SK-N-SH (cell line): ENCODE data around the gene UNC13B. TPM values are rescaled to one million over a fixed set of nuclear protein-coding genes. Genes with fewer than 3 reads are reported as not detected.

Source experiments
- CTCF ChIA-PET: fragments of 300-600, 350-600 bp; formaldehyde crosslinking; extraction: SDS; loops from one replicate; lab custom pipeline; 2021; lab: Yijun Ruan, JAX
- POLR2A ChIA-PET: fragments of 350-600 bp; sonication (Branson Sonifier 250); formaldehyde crosslinking; extraction: SDS; loops from one replicate; lab custom pipeline; 2020; ENCODE audit warnings: antibody characterized with exemption, inconsistent platforms; lab: Yijun Ruan, JAX
- DNase-seq: peaks from one replicate; pipeline ENCODE4 v3.0.0; 2012
- H2AFZ ChIP-seq: fragments of 200-600 bp; sonication (generic); 2 replicates; pipeline ENCODE4 v1.8.1; 2016; ENCODE audit warnings: antibody characterized with exemption, mild to moderate bottlenecking, low read depth
- H3F3A ChIP-seq: fragments of 200-600 bp; sonication (generic); replicated peaks from 2 replicates; pipeline ENCODE3; 2016; ENCODE audit warnings: antibody characterized with exemption, mild to moderate bottlenecking; ENCODE audit not compliant: insufficient read depth
- H3K27ac ChIP-seq, 2 experiments: fragments of 200-500 bp in 1 of 2; fragments of 200-600 bp in 1 of 2; sonication (Bioruptor generic) in 1 of 2; sonication (generic), shearing (Covaris generic) in 1 of 2; 2 replicates each; pipeline versions ENCODE4 v1.5.1 to v1.6.1; 2014 to 2016; ENCODE audit warnings: low read depth in 2 of 2, inconsistent platforms in 1 of 2, low read length in 1 of 2, mild to moderate bottlenecking in 1 of 2, mixed read lengths in 1 of 2
- H3K27me3 ChIP-seq: fragments of 200-600 bp; sonication (generic), shearing (Covaris generic); 2 replicates; pipeline ENCODE4 v1.6.1; 2016; ENCODE audit warnings: mixed run types; ENCODE audit not compliant: insufficient read depth
- H3K36me3 ChIP-seq, 2 experiments: fragments of 200-500 bp in 1 of 2; fragments of 200-600 bp in 1 of 2; sonication (Bioruptor generic) in 1 of 2; sonication (generic) in 1 of 2; replicated peaks in 1 of 2; 2 replicates each; pipeline versions ENCODE3 to v1.5.1; 2014 to 2016; ENCODE audit warnings: low read length in 1 of 2, mild to moderate bottlenecking in 1 of 2; ENCODE audit not compliant: insufficient read depth in 2 of 2, control insufficient read depth in 1 of 2
- H3K4me1 ChIP-seq, 2 experiments: fragments of 200-500 bp in 1 of 2; fragments of 200-600 bp in 1 of 2; sonication (Bioruptor generic) in 1 of 2; sonication (generic), shearing (Covaris generic) in 1 of 2; 2 replicates each; pipeline versions ENCODE4 v1.5.1 to v1.6.1; 2014 to 2016; ENCODE audit warnings: low read depth in 1 of 2, low read length in 1 of 2, mixed run types in 1 of 2; ENCODE audit not compliant: insufficient read depth in 2 of 2, control insufficient read depth in 1 of 2
- H3K4me2 ChIP-seq: fragments of 200-600 bp; sonication (generic), shearing (Covaris generic); 2 replicates; pipeline ENCODE4 v1.6.1; 2017; ENCODE audit warnings: mixed run types
- H3K4me3 ChIP-seq, 2 experiments: fragments of 200-500 bp in 1 of 2; fragments of 200-600 bp in 1 of 2; sonication (Bioruptor generic) in 1 of 2; sonication (generic), shearing (Covaris generic) in 1 of 2; 2 replicates each; pipeline versions ENCODE4 v1.5.1 to v1.8.1; 2014 to 2016; ENCODE audit warnings: low read depth in 2 of 2, inconsistent platforms in 1 of 2, low read length in 1 of 2, mild to moderate bottlenecking in 1 of 2, mixed read lengths in 1 of 2, moderate library complexity in 1 of 2
- H3K79me2 ChIP-seq: fragments of 200-600 bp; sonication (generic); 2 replicates; pipeline ENCODE4 v1.8.1; 2017; ENCODE audit warnings: mild to moderate bottlenecking; ENCODE audit not compliant: insufficient read depth
- H3K9ac ChIP-seq: fragments of 200-600 bp; sonication (generic); 2 replicates; pipeline ENCODE4 v1.6.1; 2017; ENCODE audit warnings: mixed run types
- H3K9me2 ChIP-seq: fragments of 200-600 bp; sonication (generic); 2 replicates; pipeline ENCODE4 v1.6.1; 2017; ENCODE audit warnings: mixed run types
- H3K9me3 ChIP-seq: fragments of 200-600 bp; sonication (generic); 2 replicates; pipeline ENCODE4 v1.6.1; 2017; ENCODE audit warnings: mixed run types, mild to moderate bottlenecking, moderate library complexity
- H4K20me1 ChIP-seq: fragments of 200-600 bp; sonication (generic); 2 replicates; pipeline ENCODE4 v1.6.1; 2017; ENCODE audit warnings: mild to moderate bottlenecking, mixed run types; ENCODE audit not compliant: insufficient read depth
- EZH2phosphoT487 ChIP-seq: fragments of 200-600 bp; sonication (generic); IDR thresholded peaks from 2 replicates; pipeline ENCODE4 v1.6.1; 2017; ENCODE audit warnings: low read depth, mixed run types, mild to moderate bottlenecking, antibody characterized with exemption, moderate library complexity, borderline replicate concordance
- FOSL2 ChIP-seq: IDR thresholded peaks from 2 replicates; pipeline ENCODE4 v1.4.0; 2012; ENCODE audit warnings: low read depth, mild to moderate bottlenecking, moderate library complexity, borderline replicate concordance
- FOXJ3 ChIP-seq: sonication (generic); formaldehyde crosslinking; IDR thresholded peaks from 2 replicates; pipeline ENCODE4 v1.5.1; 2020; ENCODE audit warnings: mild to moderate bottlenecking, missing genetic modification reagents
- GABPA ChIP-seq: IDR thresholded peaks from 2 replicates; pipeline ENCODE4 v1.4.0; 2012; ENCODE audit warnings: low read depth, mild to moderate bottlenecking
- GATA2 ChIP-seq: sonication (generic); formaldehyde crosslinking; IDR thresholded peaks from 2 replicates; pipeline ENCODE4 v1.5.0; 2020; ENCODE audit warnings: mild to moderate bottlenecking, missing genetic modification reagents
- JUND ChIP-seq: IDR thresholded peaks from 2 replicates; pipeline ENCODE4 v1.4.0; 2012
- NFIC ChIP-seq: IDR thresholded peaks from 2 replicates; pipeline ENCODE4 v1.4.0; 2012; ENCODE audit warnings: borderline replicate concordance
- POLR2AphosphoS5 ChIP-seq: IDR thresholded peaks from 2 replicates; pipeline ENCODE4 v1.6.1; 2012; ENCODE audit warnings: low read depth, low read length
- RCOR1 ChIP-seq: fragments of 150-350 bp; IDR thresholded peaks from 2 replicates; pipeline ENCODE4 v1.6.1; 2017; ENCODE audit warnings: antibody characterized with exemption, low read length
- RFX5 ChIP-seq: IDR thresholded peaks from 2 replicates; pipeline ENCODE4 v1.6.1; 2012; ENCODE audit warnings: mild to moderate bottlenecking, improper control_type of control experiment, low read length
- RXRA ChIP-seq: IDR thresholded peaks from 2 replicates; pipeline ENCODE4 v1.4.0; 2012; ENCODE audit warnings: low read depth, mild to moderate bottlenecking, borderline replicate concordance
- SIN3A ChIP-seq: IDR thresholded peaks from 2 replicates; pipeline ENCODE4 v1.6.1; 2012; ENCODE audit warnings: low read depth, mild to moderate bottlenecking, low read length, moderate library complexity, borderline replicate concordance
- SMC3 ChIP-seq: IDR thresholded peaks from 2 replicates; pipeline ENCODE4 v1.6.1; 2012; ENCODE audit warnings: low read depth, low read length, improper control_type of control experiment
- USF1 ChIP-seq: IDR thresholded peaks from 2 replicates; pipeline ENCODE4 v1.4.0; 2012; ENCODE audit warnings: low read depth, borderline replicate concordance
- YY1 ChIP-seq: IDR thresholded peaks from 2 replicates; pipeline ENCODE4 v1.4.0; 2012; ENCODE audit warnings: low read depth, mild to moderate bottlenecking
- WGBS: methylation state at CpG from one replicate; pipeline ENCODE4 v1.1.6; 2017; ENCODE audit warnings: low lambda C conversion rate; 5-methylcytosine and 5-hydroxymethylcytosine counted together
- polyA plus RNA-seq, 3 experiments: library from polyadenylated mRNA; depleted of rRNA; stranded (reverse); fragments of >200 nt; gene quantifications; 2 replicates each; pipeline ENCODE4 v1.2.3, GENCODE V29; 2012
- TF ChIP-seq, protein P1 (sequence below): IDR thresholded peaks from 2 replicates; pipeline ENCODE4; 2012
- TF ChIP-seq, protein P2 (sequence below): fragments of 150-350 bp; IDR thresholded peaks from 2 replicates; pipeline ENCODE4 v1.6.1; 2016; ENCODE audit warnings: mild to moderate bottlenecking, low read depth, low read length
- TF ChIP-seq, protein P3 (sequence below): IDR thresholded peaks from 2 replicates; pipeline ENCODE4 v1.4.0; 2012; ENCODE audit warnings: low read depth

UNC13B gene
- polyA plus RNA-seq, 1 of the 3 experiments (the other 2 are of a cell fraction) = 8.1 TPM

DNA sequence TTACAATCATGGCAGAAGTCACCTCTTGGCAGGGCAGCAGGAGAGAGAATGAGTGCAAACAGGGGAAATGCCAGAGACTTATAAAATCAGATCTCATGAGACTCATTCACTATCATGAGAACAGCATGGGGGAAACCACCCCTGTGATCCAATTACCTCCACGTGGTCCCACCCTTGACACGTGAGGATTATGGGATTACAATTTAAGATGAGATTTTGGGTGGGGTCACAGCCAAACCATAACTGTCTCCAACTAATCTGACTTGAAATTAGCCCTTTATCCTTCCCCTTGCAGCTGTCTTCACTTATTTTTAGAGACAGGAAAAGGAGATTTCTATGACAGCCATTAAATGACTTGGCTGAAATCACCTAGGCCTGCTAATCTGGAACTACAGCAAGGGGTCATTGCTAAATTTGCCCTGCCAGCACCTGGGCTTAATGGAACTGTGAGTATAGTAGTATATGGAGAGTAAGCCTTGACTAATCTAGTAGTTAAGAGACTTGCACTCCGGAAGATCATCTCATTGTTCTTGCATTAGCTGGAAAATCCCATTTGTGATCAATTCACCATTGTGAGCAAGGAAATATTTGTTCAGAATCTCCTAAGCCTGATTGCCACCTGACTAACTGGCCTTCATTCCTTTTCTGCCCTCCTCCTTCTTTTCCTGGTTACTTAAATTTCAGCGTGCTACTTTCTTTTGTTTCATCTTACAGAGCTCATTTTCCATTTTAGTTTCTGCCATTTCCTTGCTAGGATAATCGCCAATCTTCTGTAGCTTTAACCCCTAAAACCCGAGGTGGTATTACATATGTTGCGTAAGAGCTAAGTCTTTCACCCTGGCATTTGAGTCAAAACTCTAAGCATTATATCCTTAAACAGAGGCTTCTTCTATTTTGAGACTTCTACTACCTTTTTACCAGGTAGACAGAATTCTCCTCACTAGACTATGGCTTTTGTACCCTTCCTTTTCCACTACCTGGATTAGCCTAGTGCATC, 262.8 kb downstream of the UNC13B start:
- no peak overlapping the region for H3K4me2 ChIP-seq
- 57% methylated on average over 6 of the region's 7 CpGs for WGBS

GRCh38 chr9:35426627-35427026, 264.8 kb downstream of the UNC13B start:
- no peaks in the 10 kb centered on the region for H3K79me2 ChIP-seq
- TF ChIP-seq, protein P1, sequence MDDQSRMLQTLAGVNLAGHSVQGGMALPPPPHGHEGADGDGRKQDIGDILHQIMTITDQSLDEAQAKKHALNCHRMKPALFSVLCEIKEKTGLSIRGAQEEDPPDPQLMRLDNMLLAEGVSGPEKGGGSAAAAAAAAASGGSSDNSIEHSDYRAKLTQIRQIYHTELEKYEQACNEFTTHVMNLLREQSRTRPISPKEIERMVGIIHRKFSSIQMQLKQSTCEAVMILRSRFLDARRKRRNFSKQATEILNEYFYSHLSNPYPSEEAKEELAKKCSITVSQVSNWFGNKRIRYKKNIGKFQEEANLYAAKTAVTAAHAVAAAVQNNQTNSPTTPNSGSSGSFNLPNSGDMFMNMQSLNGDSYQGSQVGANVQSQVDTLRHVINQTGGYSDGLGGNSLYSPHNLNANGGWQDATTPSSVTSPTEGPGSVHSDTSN = no peak
- TF ChIP-seq USF1 = no peak
- no peak for TF ChIP-seq EZH2phosphoT487
- TF ChIP-seq FOXJ3 = no peak
- TF ChIP-seq, protein P2, sequence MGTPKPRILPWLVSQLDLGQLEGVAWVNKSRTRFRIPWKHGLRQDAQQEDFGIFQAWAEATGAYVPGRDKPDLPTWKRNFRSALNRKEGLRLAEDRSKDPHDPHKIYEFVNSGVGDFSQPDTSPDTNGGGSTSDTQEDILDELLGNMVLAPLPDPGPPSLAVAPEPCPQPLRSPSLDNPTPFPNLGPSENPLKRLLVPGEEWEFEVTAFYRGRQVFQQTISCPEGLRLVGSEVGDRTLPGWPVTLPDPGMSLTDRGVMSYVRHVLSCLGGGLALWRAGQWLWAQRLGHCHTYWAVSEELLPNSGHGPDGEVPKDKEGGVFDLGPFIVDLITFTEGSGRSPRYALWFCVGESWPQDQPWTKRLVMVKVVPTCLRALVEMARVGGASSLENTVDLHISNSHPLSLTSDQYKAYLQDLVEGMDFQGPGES = no peak
- TF ChIP-seq POLR2AphosphoS5 = no peak
- TF ChIP-seq RXRA = no peak
- TF ChIP-seq, protein P3, sequence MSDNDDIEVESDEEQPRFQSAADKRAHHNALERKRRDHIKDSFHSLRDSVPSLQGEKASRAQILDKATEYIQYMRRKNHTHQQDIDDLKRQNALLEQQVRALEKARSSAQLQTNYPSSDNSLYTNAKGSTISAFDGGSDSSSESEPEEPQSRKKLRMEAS = no peak
- no peak for TF ChIP-seq NFIC
- TF ChIP-seq SMC3 = no peak
- TF ChIP-seq JUND = no peak
- TF ChIP-seq, all 33 proteins: peak for 0
- Histone ChIP-seq H2AFZ (no peak overlapping the region), H3K4me2 (no peak overlapping the region), H3K4me3 (no peak overlapping the region), H3K9me2 (no peaks in the 10 kb centered on the region), H3K9me3 (no peaks in the 10 kb centered on the region), H3K4me1 (no peaks in the 10 kb centered on the region), H3K36me3 (no peaks in the 10 kb centered on the region), H3F3A (no peaks in the 10 kb centered on the region), H3K27me3 (no peaks in the 10 kb centered on the region), H3K27ac (no peak overlapping the region), H3K9ac (no peak overlapping the region), H4K20me1 (no peaks in the 10 kb centered on the region)
- DNase-seq = no peak
- POLR2A ChIA-PET = no interaction called here
- WGBS = 11% methylated on average over 1 of the region's 1 CpG
- CTCF ChIA-PET = no interaction called here

More for the DNA sequence above, 262.8 kb downstream of the UNC13B start:
- no peaks in the 10 kb centered on the region for H3K9me2 ChIP-seq
- no peak overlapping the region for H3K27ac ChIP-seq
- no peaks in the 10 kb centered on the region for H4K20me1 ChIP-seq
- H3K4me1 ChIP-seq = no peaks in the 10 kb centered on the region
- CTCF ChIA-PET = interaction anchor here (1.0 kb wide), 1 partner anchor 78 kb away, joined by 3 read pairs; no protein-coding TSS in a partner anchor
- no peaks in the 10 kb centered on the region for H3K9me3 ChIP-seq
- no peaks in the 10 kb centered on the region for H3F3A ChIP-seq
- POLR2A ChIA-PET = no interaction called here
- H3K4me3 ChIP-seq = no peak overlapping the region
- no peaks in the 10 kb centered on the region for H3K79me2 ChIP-seq
- no peak overlapping the region for H3K9ac ChIP-seq
- no peaks in the 10 kb centered on the region for H3K27me3 ChIP-seq
- TF ChIP-seq RCOR1 = no peak
- TF ChIP-seq YY1 = no peak
- TF ChIP-seq, protein P2 = no peak
- no peak for TF ChIP-seq RFX5
- TF ChIP-seq NFIC = no peak
- no peak for TF ChIP-seq SMC3
- TF ChIP-seq GABPA = no peak
- TF ChIP-seq FOSL2 = no peak
- TF ChIP-seq SIN3A = no peak
- no peak for TF ChIP-seq GATA2 (CRISPR knock-in tag)
- TF ChIP-seq, all 33 proteins: peak for 0
- H2AFZ ChIP-seq = no peak overlapping the region
- H3K36me3 ChIP-seq = no peaks in the 10 kb centered on the region
- no peak for DNase-seq
